ENCODE results near the gene CBFA2T3. TPM values are rescaled to one million over a fixed set of nuclear protein-coding genes. Genes with fewer than 3 reads are reported as not detected.
"Not testable (repeated sequence)": the region's sequence is repeated elsewhere in the genome, so short reads cannot be mapped to it uniquely, and the experiment has no call there.

CBFA2T3 gene
- total RNA-seq, 1 donor from 2014 or later = 8.6 TPM

DNA sequence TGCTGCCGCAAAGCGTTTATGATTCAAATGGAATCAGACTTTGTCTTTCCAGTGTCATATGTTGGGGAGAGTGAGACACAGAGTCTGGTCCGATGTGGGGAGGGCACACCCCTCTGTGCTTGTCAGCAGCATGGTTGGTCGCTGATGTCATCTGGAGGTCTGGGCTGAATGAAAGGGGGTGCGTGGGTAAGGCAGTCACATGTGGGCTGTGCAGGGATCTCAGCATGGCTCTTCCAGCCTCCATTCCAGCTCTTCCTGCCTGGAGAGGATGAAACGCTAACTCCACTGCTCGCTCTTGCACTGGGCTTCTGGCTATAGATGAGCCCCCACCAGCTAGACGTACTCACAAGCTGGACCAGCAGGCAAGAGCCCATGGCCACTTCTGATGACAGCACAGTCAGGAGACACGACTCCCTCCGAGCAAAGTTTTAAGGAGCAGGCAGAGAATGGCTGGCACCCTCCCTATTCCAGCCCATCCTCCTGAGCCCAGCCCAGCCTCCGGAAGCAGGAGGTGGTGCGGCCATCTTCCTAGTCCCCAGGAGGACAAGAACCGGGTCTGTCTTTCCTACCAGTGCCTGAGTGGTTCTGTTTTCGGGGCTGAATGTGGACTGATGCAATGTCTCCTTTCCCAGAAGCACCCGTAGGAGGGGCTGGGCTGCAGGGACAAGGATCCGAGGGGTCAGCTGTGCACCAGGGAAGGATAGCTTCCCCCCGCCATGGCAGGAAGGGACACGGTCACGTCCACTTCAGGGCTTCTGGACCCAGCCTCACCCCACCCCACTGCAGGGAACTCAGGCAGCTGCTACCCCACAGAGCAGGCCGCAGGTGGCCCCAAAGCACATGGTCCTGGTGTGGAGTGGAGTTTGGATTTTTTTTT, 41.5 kb upstream of the CBFA2T3 start:
- Histone ChIP-seq H3K27ac (replicated peaks) (no peak overlapping the region), H3K27me3 (ENCODE audit: low read depth) (peaks cover 80% of the 10 kb centered on the region), H3K36me3 (no peaks in the 10 kb centered on the region), H3K4me3 (no peak overlapping the region), H3K4me1 (no peaks in the 10 kb centered on the region), H3K9me3 (replicated peaks) (no peaks in the 10 kb centered on the region)
- TF ChIP-seq, protein P1, sequence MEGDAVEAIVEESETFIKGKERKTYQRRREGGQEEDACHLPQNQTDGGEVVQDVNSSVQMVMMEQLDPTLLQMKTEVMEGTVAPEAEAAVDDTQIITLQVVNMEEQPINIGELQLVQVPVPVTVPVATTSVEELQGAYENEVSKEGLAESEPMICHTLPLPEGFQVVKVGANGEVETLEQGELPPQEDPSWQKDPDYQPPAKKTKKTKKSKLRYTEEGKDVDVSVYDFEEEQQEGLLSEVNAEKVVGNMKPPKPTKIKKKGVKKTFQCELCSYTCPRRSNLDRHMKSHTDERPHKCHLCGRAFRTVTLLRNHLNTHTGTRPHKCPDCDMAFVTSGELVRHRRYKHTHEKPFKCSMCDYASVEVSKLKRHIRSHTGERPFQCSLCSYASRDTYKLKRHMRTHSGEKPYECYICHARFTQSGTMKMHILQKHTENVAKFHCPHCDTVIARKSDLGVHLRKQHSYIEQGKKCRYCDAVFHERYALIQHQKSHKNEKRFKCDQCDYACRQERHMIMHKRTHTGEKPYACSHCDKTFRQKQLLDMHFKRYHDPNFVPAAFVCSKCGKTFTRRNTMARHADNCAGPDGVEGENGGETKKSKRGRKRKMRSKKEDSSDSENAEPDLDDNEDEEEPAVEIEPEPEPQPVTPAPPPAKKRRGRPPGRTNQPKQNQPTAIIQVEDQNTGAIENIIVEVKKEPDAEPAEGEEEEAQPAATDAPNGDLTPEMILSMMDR (IDR thresholded peaks at IDR 0.05; ENCODE audit: borderline replicate concordance) = no peak
- intact Hi-C loops (cut with micrococcal nuclease) = no loop called here
- peak; percentile 7 for DNase-seq

DNA sequence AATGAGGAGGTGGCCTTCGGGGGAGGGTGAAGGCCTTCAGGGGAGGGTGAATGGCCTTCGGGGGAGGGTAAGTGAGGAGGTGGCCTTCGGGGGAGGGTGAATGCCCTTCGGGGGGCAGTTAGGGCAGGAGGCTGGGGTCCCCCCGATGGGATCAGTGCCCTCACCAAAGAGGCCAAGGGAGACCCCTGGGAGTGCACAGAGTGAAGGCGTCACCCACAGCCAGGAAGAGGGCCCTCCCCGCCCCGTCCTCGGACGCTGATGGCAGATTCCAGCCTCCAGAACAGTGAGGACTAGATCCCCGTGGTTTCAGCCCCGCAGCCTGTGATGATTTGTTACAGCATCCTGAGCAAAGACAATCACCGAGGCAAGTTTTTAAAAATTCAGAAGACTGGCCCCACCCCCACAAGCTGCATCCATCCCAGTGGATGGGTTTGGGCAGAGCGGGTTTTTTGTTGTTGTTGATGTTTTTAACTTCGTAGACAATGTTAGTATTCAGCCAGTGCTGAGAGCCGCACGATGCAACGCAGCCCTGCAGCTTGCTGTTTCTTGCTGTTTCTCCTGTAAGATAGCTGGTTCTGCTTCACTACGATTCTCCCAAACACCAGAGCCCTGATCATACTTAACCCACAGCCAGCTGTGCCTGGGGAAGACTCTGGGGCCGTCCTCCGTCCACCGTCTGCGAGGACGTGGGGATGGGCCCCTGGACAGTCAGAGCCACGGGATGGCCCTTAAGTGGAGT, 40.7 kb upstream of the CBFA2T3 start:
- TF ChIP-seq, protein P1 (IDR thresholded peaks at IDR 0.05; ENCODE audit: borderline replicate concordance) = no peak
- H3K27ac ChIP-seq (replicated peaks) = no peak overlapping the region
- no peak overlapping the region for H3K4me3 ChIP-seq
- no peaks in the 10 kb centered on the region for H3K4me1 ChIP-seq
- H3K36me3 ChIP-seq = no peaks in the 10 kb centered on the region
- H3K9me3 ChIP-seq (replicated peaks) = no peaks in the 10 kb centered on the region
- intact Hi-C loops (cut with micrococcal nuclease) = no loop called here
- H3K27me3 ChIP-seq (ENCODE audit: low read depth) = peaks cover 82% of the 10 kb centered on the region
- DNase-seq = peak; percentile 7

DNA sequence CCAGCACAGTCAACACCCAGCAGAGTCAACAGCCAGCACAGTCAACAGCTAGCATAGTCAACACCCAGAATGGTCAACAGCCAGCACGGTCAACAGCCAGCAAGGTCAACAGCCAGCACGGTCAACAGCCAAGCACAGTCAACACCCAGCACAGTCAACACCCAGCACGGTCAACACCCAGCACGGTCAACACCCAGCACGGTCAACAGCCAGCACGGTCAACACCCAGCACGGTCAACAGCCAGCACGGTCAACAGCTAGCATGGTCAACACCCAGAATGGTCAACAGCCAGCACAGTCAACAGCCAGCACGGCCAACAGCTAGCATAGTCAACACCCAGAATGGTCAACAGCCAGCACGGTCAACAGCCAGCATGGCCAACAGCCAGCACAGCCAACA, 39.6 kb upstream of the CBFA2T3 start:
- DNase-seq = peak; percentile 1
- intact Hi-C loops (cut with micrococcal nuclease); H3K9me3 ChIP-seq (replicated peaks); H3K36me3 ChIP-seq; H3K27ac ChIP-seq (replicated peaks); H3K4me1 ChIP-seq; H3K4me3 ChIP-seq: not testable (repeated sequence)
- peaks cover 73% of the 10 kb centered on the region for H3K27me3 ChIP-seq (ENCODE audit: low read depth)

DNA sequence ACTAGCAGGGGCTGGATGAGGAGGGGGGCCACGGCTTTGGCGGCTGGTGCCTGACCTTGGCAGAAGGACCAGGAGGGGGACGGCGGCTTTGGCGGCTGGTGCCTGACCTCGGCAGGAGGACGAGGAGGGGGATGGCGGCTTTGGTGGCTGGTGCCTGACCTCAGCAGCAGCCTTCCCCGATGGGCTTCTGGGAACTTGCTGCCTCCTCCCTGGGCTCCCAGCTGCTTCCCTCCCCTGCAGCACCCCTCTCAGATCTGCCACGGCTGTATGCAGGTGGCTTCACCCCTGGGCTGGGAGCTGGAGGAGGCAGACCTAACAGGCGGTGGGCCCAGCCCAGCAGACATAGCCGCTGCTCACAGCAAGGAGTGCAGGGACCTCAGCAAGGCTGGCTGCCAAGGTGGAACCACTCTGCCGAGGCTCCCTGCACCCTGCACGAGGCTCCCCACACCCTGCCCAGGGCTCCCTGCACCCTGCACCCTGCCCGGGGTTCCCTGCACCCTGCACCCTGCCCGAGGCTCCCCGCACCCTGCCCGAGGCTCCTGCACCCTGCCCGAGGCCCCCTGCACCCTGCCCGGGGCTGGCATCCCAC, 38.4 kb upstream of the CBFA2T3 start:
- H3K27me3 ChIP-seq (ENCODE audit: low read depth) = peaks cover 66% of the 10 kb centered on the region
- DNase-seq = peak; percentile 7
- TF ChIP-seq, protein P1 (IDR thresholded peaks at IDR 0.05; ENCODE audit: borderline replicate concordance) = no peak

DNA sequence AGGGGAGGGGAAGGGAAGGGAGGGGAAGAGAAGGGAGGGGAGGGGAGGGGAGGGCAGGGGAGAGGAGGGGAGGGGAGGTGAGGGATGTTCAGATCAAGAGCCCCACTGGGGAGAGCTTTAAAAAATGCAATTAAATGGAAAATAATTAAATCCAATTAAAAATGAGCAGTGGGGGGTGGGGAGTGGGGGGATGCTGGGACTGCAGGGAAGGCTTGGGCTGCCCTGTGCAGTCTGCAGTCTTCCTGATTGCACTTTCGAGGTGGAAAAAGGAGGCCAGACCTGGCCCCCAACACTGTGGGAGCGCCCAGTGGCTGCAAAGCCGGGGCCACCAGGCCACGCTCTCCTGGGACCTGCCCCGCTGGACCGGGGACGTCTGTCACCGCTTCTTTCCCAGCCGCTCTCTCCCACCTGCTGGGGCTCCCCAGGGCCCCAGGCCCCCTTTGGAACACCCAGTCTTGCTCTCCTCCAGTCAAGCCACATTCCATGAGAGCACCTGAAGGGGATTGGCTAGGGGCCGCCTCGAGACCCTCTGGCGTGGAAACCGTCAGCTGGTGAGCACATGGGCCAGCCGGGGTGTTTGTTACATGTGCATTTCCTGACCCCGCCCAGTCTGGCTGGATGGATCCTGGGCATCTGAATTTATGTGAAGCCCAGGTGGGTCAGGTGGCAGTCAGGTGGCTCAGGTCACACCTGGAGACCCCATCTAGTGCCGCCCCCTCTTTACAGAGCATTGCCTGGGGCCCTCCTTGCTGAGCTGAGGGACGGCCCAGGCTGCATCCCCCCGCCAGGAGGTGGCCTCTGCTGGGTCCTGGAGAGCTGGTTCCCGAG, 37.6 kb upstream of the CBFA2T3 start:
- TF ChIP-seq, protein P1 (IDR thresholded peaks at IDR 0.05; ENCODE audit: borderline replicate concordance) = no peak
- H3K9me3 ChIP-seq (replicated peaks) = no peaks in the 10 kb centered on the region
- H3K36me3 ChIP-seq = no peaks in the 10 kb centered on the region
- peaks cover 66% of the 10 kb centered on the region for H3K27me3 ChIP-seq (ENCODE audit: low read depth)
- H3K4me3 ChIP-seq = no peak overlapping the region
- peak; percentile 7 for DNase-seq
- H3K27ac ChIP-seq (replicated peaks) = no peak overlapping the region
- H3K4me1 ChIP-seq = no peaks in the 10 kb centered on the region
- intact Hi-C loops (cut with micrococcal nuclease) = no loop called here

More for the DNA sequence above, 38.4 kb upstream of the CBFA2T3 start:
- Histone ChIP-seq H3K36me3 (no peaks in the 10 kb centered on the region), H3K4me1 (no peaks in the 10 kb centered on the region), H3K27ac (replicated peaks) (no peak overlapping the region), H3K9me3 (replicated peaks) (no peaks in the 10 kb centered on the region), H3K4me3 (no peak overlapping the region)
- intact Hi-C loops (cut with micrococcal nuclease) = no loop called here
